SK-N-DZ (cell line): ENCODE measurements around the gene TLR2.
"Not testable (repeated sequence)": the region's sequence is repeated elsewhere in the genome, so short reads cannot be mapped to it uniquely, and the experiment has no call there.

Source experiments
- DNase-seq: peaks from one replicate; pipeline ENCODE4 v3.0.0-alpha.2; 2015; ENCODE audit warnings: low spot score

Gene TLR2

DNA sequence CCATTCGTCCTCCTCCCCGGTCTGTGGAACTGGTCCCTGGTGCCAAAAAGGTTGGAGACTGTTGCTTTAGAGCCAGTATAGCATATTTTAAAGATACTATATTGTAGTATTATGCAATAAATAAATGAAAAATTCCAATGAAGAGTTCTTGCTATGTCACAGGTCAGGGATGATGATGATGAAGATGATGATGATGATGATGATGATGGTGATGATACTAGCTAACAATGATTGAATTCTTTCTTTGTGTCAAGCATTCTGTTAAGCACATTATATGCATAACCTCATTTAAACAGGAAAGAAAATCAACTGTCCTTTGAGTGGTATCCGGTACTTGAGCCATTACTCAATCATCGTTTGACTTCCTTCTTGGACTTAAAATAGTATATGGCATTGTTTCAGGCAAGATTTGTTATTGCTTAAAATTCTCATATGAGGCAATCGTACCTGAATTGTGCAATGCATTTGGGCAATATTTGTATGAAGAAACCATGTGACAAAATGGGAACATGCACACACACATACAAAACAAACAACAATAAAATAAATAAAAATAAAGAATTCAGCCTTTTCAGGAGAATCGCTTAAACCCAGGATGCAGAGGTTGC, 22.8 kb upstream of the TLR2 start:
- no peak for DNase-seq

DNA sequence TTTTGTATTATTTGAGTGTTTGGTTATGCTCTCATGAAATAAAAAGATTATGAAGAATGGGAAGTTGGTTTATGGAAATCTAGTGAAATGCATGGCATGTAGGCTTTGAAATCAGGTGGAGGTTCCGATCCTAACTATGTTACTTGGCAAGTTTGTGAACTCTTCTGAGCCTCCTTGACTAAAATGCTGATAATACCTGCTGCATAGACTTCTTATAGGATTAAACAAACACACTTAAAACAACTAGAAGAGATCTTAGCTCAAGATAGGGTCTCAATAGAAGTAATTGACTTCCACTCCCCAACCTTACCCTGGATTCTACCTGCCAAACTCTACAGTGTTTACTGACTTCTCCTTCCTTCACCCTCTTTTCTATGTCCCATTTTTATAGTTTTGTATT, 22.2 kb upstream of the TLR2 start:
- no peak for DNase-seq

DNA sequence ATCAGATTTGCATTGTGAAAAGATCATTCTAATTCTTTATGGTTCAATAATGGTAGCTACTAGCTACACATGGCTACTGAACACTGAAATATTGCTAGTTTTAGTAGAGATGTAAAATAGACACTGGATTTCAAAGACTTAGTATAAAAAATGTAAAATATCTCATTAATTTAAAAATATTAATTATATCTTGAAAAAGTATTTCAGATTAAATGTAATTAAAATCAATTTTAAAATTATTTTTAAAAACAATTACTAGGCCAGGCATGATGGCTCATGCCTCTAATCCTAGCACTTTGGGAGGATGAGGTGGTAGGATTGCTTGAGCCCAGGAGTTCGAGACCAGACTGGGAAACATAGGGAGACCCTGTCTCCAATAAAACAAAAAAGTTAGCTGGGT, 20.4 kb upstream of the TLR2 start:
- no peak for DNase-seq

DNA sequence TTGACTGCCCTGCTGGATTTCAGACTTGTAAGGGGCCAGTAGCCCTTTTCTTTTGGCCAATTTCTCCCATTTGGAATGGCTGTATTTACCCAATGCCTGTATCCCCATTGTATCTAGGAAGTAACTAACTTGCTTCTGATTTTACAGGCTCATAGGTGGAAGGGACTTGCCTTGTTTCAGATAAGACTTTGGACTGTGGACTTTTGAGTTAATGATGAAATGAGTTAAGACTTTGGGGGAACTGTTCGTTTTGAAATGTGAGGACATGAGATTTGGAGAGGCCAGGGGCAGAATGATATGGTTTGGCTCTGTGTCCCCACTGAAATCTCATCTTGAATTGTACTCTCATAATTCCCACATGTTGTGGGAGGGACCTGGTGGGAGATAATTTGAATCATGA, 17.6 kb upstream of the TLR2 start:
- DNase-seq, result not testable (repeated sequence)

DNA sequence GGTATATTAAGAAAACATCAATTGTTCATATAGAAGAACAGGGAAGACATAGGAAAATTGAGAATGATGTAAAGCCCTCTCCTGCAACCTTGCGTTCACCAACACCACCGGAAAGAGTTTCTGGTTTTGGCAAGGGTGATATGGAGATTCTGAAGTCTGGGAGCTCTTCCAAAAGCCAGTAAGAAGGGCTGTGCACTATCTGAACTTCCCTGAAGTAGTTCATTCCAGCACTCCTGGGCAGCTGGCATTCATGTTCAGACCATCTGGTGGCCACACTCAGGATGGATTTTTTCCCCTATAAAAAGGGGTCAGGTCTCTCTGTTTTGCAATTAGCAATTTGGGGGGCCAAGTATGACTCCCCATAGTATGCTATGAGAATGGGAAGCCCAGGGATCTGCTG, 15.4 kb upstream of the TLR2 start:
- DNase-seq, result no peak

DNA sequence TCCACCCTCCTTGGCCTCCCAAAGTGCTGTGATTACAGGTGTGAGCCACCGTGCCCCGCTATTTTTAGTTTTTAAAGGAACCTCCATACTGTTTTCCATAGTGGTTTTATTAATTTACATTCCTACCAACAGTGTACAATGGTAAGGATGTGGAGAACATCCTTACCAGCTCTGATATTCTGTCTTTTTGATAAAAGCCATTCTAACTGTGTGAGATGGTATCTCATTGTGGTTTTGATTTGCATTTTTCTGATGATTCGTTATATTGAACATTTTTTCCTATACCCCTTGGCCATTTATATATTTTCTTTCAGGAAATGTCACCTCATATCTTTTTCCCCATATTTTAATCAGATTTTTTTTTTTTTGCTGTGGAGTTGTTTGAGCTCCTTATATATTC, 14.2 kb upstream of the TLR2 start:
- no peak for DNase-seq

DNA sequence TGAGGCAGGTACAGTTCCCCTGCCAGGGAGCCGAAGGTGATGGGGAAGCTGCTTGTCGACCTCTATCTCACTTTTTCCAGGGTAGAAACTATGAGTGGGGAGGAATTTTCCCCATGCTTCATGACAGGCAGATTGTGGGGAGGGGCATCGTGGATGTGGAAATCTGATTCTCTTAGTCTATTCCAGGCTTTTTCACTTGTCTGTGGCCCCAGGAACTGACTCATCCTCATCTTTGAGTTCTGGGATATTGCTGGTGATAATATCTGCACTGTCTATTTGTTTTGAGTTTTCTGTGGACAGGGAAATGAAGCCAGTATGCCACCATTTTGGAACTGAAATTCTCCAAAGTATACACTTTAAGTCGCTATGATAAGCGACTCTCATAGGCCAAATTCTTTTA, 7.6 kb upstream of the TLR2 start:
- DNase-seq, result no peak

DNA sequence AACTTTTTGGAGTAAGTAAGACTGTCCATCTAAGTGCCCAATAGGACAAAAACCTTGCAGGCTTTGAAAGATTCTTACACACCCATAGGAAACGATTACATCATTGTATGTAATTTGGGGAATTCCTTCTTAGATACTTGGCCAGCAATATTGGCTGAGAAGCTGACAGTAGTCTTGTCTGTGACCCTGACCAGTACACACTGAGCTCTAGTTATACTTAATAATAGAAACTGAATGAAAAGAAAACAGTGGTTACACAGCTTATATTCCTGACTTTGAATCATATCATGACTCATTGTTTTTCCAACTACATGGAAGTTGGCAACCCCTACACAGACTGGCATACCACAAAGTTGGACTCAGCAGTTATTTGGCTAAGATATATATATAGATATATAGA, 7.1 kb upstream of the TLR2 start:
- no peak for DNase-seq

DNA sequence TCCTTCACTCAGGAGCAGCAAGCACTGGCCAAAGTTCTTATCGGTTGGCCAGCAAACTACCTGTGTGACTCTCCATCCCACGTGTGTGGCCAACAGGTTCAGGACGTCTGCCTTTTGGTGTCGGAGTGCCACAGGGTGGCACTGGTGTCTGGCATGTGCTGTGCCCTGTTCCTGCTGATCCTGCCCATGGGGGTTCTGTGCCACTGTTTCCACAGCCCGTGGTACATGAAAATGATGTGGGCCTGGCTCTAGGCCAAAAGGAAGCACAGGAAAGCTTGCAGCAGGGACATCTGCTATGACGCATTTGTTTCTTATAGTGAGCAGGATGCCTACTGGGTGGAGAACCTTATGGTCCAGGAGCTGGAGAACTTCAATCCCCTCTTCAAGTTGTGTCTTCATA, 4.6 kb upstream of the TLR2 start:
- no peak for DNase-seq

DNA sequence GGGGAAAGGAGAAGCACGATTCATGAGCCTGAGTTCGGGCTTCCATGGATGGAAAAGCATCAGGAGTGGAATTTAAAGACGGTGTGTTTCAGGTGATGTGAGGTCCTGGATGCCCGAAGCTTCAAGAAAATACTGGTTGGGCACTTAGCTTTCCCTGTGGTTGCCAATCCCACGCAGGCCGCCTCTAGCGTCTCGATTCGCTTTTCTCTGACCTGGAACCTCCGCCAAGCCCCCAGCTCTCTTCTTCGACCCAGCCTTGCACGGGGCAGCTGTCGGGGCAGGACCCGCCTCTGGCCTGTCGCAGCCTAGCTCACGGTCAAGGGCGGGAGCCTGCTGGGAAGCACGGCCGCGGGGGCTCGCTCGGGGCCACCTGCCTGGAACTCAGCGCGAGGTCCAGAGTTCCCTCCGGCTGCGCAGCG, 308 bp upstream of the TLR2 start:
- DNase-seq, result no peak

DNA sequence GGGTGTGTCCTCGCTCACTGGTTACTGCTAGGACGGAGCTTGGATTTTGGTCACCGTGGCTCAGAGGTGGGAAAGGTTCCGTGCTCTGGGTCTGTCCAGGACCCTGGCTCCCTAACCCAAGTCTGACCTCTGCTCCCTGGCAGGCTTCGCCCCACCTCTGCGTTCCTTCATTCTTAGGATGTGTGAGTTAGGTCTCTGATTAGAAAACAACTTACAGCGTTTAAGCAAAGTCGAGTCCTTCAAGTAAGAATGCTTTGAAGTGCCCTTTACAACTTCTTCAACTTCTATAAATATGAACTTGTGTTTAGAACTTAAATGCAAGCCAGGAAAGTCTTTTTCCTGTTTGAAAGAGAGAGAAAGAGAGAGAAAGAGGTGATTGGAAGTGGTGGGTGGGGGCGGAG, 891 bp downstream of the TLR2 start:
- DNase-seq, result no peak

DNA sequence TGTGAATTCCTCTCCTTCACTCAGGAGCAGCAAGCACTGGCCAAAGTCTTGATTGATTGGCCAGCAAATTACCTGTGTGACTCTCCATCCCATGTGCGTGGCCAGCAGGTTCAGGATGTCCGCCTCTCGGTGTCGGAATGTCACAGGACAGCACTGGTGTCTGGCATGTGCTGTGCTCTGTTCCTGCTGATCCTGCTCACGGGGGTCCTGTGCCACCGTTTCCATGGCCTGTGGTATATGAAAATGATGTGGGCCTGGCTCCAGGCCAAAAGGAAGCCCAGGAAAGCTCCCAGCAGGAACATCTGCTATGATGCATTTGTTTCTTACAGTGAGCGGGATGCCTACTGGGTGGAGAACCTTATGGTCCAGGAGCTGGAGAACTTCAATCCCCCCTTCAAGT, 20.4 kb downstream of the TLR2 start:
- DNase-seq, result no peak

DNA sequence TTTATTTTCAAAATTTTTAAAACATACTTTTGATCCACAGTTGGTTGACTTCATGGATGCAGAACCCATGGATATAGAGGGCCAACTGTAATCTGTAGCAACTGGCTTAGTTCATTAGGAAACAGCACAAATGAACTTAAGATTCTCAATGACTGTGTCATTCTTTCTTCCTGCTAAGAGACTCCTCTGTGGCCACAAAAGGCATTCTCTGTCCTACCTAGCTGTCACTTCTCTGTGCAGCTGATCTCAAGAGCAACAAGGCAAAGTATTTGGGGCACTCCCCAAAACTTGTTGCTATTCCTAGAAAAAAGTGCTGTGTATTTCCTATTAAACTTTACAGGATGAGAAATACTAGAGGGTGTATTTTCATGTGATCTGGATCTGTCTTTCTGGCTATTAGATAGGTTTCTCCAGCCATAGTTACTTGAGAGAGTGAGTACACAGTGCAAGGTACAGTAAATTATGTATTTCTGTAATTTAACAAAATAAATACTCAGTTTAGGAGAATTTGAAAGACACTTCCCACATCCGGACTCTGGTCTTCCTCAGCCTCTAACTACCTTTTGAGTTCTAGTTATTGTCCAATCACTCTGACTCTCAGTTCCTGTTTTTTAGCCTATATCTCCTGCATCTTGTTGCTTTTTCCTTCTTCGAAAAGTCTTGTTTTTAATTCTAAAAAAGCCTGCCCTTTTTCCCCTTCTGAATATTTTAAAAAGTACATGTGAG, 21.8 kb downstream of the TLR2 start:
- no peak for DNase-seq

DNA sequence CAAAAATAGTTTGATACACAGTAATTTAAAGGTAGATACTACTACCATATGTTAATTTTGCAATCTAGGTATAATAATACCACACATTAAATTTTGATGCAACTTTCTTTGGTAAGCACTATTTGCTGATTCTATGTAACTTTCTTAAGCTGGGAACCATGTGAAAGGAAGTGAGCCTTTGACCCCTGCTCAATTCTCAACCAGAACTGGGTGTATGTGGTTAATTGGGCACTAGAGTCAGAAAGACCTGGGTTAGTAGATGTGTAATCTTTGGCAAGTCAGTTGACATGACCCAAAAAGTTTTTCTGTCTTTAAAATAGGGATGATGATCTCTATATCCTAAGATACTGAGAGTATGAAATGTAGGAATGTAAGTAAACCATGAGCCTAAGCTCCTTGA, 22.4 kb downstream of the TLR2 start:
- no peak for DNase-seq

DNA sequence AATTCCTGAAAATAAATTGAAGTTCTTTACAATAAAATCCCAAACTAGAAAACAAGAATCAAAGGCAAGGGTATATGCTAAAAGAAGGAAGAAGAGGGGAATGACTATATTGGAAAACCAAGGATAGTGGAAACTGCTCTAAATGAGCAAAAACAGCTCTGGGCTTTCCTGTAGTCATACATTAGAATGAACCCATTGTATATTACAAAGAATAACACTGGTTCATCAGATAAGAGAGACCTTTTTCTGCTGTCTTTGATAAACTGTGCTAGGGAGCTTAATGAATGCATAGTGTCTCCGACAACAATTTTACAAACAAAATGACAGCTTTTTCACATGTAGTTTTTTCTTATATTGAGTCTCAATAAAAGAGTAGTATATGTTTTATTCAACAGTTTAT, 26.6 kb downstream of the TLR2 start:
- DNase-seq, result no peak

DNA sequence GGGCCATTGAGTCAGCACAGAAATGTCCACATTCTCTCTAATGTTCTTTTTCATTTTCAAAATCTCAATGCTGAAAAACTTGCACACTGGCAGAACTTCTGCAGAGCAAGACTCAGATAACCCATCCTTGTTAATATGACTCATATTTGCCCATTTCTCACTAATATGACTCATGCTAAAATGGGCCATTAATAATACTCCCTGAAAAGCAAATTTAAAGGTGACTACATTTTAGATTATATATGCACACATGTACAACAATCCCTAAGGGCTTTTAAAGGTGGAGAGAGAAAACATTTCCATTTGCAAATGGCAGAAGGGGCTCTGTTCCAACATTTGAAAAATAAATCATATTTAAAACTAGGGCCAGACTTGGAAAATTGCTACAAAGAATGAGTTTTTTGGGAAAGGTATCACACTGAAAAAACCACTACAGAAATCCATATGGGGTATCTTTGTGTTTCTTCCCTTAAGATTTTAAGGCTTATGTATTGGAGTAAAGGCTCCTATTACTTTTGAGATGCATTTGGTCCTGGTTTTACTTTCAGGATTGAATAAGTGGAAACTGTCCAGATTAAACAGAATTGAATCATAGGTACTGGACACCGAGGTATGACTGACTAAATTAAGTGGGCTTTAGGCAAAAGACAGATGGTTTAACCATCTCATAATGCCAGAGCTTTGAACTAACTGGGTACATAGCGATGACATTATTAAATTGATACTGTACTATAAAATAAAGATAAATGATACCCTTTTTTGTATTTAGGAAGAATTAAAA, 30.0 kb downstream of the TLR2 start:
- no peak for DNase-seq

DNA sequence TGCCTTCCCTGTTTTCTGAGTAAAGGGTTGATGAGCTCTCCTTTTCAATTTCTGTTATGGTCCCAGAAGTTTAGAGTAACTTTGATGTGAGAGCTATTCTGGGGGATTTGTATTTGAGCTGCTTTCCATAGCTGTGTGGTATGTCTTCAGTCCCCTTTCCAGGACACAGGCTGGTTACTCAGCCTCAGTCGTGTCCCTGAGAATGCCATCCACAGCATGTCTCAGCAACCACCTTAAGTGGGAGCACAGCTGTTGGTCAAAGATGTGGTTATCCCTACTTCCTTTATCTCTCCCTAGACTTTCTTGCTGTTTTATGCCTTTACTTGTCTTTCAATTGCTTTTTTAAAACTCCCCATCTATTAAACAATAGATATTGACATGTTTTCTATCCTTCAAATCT, 38.0 kb downstream of the TLR2 start:
- no peak for DNase-seq

DNA sequence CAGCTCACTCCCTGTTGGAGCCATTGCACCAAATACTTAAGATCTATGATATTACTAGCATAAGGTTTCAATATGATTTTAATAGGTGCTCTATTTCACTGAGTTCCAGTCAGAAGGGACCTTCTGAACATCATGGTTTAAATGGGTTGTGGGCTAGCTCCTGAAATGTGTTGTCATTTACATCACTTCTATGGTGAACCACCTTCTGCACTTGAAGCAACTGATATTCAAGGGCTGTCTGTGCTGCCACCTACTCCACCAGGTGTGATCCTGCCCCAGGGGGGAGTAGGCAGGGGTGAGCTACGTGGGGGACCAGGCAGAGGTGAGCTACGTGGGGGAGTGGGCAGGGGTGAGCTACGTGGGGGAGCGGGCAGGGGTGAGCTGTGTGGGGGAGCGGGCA, 40.5 kb downstream of the TLR2 start:
- DNase-seq, result no peak

DNA sequence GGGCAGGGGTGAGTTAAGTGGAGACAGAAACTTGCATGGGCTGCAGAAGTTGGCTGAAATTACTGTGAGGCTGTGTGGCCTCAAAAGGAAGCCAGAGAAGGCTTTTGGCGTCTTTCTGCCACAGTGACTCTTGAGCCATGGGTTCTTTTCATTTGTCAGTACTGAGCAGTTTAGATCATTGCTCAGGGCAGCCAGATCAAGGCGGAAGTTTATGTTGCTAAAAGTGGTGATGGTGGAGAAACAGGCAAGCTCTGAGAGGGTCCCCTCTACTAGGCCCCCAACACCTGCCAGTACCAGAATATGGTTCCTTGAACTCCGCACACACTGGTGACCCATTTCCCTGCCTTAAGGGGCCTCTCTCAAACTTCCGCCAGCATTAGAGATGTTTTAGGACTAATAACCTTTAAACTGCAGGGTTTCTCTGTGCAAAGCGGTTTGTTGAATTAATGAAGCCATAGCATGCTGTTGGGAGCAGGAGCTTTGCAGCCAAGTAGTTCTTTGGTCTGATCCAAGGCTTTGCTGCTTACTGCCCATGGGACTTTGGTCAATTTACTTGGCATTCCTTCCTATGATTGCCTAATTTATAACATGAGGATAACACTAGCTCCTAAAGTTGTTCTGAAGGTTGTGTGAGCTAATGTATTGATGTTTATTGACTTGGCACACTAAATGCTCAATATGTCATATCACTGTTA, 41.2 kb downstream of the TLR2 start:
- DNase-seq, result no peak

DNA sequence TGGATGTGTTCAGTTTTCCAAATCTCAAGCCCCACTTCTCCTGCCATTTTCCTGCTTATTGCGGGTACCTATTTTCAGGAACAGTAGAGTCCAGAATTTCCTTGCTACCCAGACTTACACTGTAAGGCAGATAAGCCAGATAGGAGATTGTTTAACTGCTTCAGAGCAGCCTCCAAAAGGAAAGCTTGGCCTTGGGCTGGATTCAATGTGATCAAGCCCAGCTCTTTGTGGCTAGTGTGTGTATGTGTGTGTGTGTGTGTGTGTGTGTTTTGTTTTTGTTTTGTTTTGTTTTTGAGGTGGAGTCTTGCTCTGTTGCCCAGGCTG, 41.7 kb downstream of the TLR2 start:
- DNase-seq, result no peak

DNA sequence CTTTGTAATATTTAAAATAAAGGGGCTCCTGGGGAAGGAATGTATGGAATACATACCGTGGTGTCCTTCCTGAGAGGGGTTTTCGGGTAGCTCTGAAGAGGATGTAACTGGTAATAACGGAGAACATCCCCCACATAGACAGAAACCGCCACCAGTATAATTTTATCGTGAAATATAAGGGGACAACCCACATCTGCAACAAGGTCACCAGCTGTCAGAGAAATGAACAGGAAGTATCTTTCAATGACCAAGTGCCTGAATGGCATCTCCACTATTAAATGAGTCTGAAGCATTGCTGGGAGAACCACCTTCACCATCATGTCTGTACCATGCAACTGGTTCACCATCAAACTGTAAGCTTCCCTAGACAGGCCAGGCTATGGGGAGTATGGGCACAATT, 44.1 kb downstream of the TLR2 start:
- no peak for DNase-seq

DNA sequence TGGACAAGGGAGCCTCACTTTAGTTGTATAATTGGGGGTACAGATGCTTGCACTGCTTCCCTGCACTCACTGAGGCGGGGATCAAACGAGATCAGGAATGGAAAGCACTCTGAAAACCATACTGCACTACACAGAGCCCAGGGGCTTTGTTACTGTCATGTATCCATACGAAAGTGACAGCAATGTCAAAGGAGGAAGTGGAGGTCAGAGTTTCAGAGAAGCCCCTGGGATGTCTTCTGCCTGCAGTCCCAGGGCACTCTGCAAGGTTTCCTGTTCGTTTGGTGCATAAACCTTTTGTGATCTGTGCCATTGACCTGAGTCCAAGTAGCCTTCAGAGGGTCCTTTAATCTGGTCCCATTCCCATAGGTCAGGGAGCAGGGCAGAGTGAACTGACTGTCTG, 44.6 kb downstream of the TLR2 start:
- no peak for DNase-seq

DNA sequence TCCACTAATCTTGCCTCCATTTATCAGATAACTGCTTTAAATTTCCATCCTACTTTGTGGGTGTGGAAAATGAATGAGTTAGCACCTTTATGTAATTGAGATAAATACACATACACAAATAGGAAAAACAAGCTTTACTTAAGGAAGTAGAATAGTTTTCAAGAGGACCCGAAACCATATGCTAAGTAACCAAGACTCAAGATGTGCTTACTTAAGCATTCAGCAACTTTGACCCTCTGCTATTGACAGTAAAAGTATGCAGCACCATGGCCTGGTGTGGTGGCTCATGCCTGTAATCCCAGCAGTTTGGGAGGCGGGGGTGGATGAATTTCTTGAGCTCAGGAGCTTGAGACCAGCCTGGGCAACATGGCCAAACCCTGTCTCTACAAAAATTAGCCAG, 45.8 kb downstream of the TLR2 start:
- no peak for DNase-seq
